MCF 10A (cell line): ENCODE measurements around the gene NUP88. TPM values are rescaled to one million over a fixed set of nuclear protein-coding genes. Genes with fewer than 3 reads are reported as not detected.
"Not testable (repeated sequence)": the region's sequence is repeated elsewhere in the genome, so short reads cannot be mapped to it uniquely, and the experiment has no call there.

Experiments used
- BruUV-seq: library from RNA; stranded (reverse); fragments of 400-500 nt; replicated peaks from 2 replicates; lab custom pipeline; 2021; lab: Mats Ljungman, UMichigan
- CTCF ChIA-PET: fragments of 300-600 bp; sonication (Branson Sonifier 250); formaldehyde crosslinking; extraction: SDS; loops from one replicate; lab custom pipeline; 2021; ENCODE audit warnings: antibody characterized with exemption, inconsistent platforms; lab: Yijun Ruan, JAX
- POLR2A ChIA-PET: fragments of 300-600, 350-650 bp; sonication (Branson Sonifier 250); formaldehyde crosslinking; extraction: SDS; loops from one replicate; lab custom pipeline; 2020; ENCODE audit warnings: antibody characterized with exemption, inconsistent platforms; lab: Yijun Ruan, JAX
- DNase-seq: peaks from one replicate; pipeline ENCODE4 v3.0.0-alpha.2; 2018; ENCODE audit not compliant: unreplicated experiment
- H3K27ac Mint-ChIP-seq: one replicate; pipeline ENCODE4 v1.8.0; 2022; ENCODE audit warnings: mild to moderate bottlenecking, low read depth, mixed read lengths; ENCODE audit not compliant: unreplicated experiment
- H3K27me3 Mint-ChIP-seq: one replicate; pipeline ENCODE4 v1.8.0; 2022; ENCODE audit warnings: mixed read lengths; ENCODE audit not compliant: insufficient read depth, unreplicated experiment
- H3K36me3 Mint-ChIP-seq: one replicate; pipeline ENCODE4 v1.8.0; 2022; ENCODE audit warnings: mild to moderate bottlenecking, moderate library complexity, mixed read lengths; ENCODE audit not compliant: insufficient read depth, unreplicated experiment
- H3K4me1 Mint-ChIP-seq: one replicate; pipeline ENCODE4 v1.8.0; 2022; ENCODE audit warnings: mixed read lengths; ENCODE audit not compliant: insufficient read depth, unreplicated experiment
- H3K4me3 Mint-ChIP-seq: one replicate; pipeline ENCODE4 v1.8.0; 2022; ENCODE audit warnings: mild to moderate bottlenecking, moderate library complexity, mixed read lengths; ENCODE audit not compliant: unreplicated experiment
- H3K9me3 Mint-ChIP-seq: one replicate; pipeline ENCODE4 v1.8.0; 2022; ENCODE audit warnings: mixed read lengths; ENCODE audit not compliant: unreplicated experiment
- intact Hi-C: fragments of 100-400 bp; cut with micrococcal nuclease; formaldehyde crosslinking; loops from 2 replicates; pipeline ENCODE4 v1.14.1; 2022
- total RNA-seq: library from RNA; stranded (reverse); gene quantifications from 2 replicates; pipeline ENCODE4 v1.2.3, GENCODE V29; 2022
- TF ChIP-seq, protein P1 (sequence below): fragments of 200-600 bp; IDR thresholded peaks from one replicate; pipeline ENCODE4 v1.8.0; 2022; ENCODE audit warnings: antibody characterized with exemption, mild to moderate bottlenecking; ENCODE audit not compliant: unreplicated experiment

Gene NUP88
- total RNA-seq, 1 experiment from 2014 or later = 89.2 TPM

DNA sequence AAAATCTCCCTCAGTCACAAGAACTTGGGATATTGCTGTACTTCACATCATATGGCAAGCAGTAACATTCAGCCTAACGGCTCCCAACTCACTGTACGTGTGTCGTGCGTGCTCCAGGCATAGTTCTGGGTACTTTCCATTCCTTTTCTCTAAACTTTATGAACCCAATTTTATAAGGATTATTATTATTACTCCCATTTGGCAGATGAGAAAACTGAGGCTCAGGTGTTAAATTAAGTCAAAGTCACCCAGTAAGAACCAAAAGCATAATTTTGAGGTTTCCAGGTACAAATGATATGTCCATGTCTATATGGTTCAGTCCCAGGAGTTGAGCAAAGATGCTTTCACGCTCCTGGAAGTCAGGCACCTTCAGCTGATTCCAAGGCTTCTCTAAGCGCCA is 24.3 kb upstream of the NUP88 start:
- Mint-ChIP-seq H3K4me1 (peaks cover 5% of the 10 kb centered on the region), H3K9me3 (no peaks in the 10 kb centered on the region), H3K27ac (no peak overlapping the region), H3K27me3 (no peaks in the 10 kb centered on the region), H3K36me3 (peaks cover 72% of the 10 kb centered on the region), H3K4me3 (no peak overlapping the region)
- no peak for DNase-seq
- intact Hi-C loops = no loop called here
- no TSS peak for BruUV-seq
- TF ChIP-seq, protein P1, sequence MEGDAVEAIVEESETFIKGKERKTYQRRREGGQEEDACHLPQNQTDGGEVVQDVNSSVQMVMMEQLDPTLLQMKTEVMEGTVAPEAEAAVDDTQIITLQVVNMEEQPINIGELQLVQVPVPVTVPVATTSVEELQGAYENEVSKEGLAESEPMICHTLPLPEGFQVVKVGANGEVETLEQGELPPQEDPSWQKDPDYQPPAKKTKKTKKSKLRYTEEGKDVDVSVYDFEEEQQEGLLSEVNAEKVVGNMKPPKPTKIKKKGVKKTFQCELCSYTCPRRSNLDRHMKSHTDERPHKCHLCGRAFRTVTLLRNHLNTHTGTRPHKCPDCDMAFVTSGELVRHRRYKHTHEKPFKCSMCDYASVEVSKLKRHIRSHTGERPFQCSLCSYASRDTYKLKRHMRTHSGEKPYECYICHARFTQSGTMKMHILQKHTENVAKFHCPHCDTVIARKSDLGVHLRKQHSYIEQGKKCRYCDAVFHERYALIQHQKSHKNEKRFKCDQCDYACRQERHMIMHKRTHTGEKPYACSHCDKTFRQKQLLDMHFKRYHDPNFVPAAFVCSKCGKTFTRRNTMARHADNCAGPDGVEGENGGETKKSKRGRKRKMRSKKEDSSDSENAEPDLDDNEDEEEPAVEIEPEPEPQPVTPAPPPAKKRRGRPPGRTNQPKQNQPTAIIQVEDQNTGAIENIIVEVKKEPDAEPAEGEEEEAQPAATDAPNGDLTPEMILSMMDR = no peak
- ChIA-PET CTCF (no interaction called here), POLR2A (interaction anchor here (0.7 to 0.8 kb wide), 3 partner anchors 9 to 25 kb away, joined by 3 to 5 read pairs (median 4); no protein-coding TSS in a partner anchor)

DNA sequence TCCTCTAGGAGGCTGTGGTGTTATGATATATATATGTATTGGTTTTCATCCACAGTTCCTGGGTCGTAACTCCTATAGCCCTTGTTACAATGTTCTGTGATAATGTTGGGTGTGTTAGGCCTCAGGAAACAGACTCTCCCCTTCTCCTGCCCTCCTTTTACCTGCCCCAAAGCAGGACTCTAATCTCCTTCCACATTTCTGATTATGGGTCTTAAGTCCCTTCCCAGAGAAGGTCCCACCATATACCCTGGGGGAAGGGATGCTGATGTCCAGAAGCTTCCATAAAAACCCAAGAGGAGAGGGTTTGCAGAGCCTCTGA is 19.9 kb upstream of the NUP88 start:
- Mint-ChIP-seq H3K4me3 (peak overlapping the region; percentile 71), H3K4me1 (peaks cover 16% of the 10 kb centered on the region), H3K9me3 (no peaks in the 10 kb centered on the region), H3K36me3 (peaks cover 72% of the 10 kb centered on the region), H3K27ac (no peak overlapping the region), H3K27me3 (no peaks in the 10 kb centered on the region)
- intact Hi-C loops = loop anchor here (1.0 kb wide), 1 partner anchor 17 kb away; no protein-coding TSS in a partner anchor
- no TSS peak for BruUV-seq
- POLR2A ChIA-PET = interaction anchor here (0.6 to 9.6 kb wide), 23 partner anchors 8 to 1204 kb away, joined by 3 to 100 read pairs (median 4); partner anchors contain the start of genes DERL2, DHX33, MIS12 and NUP88
- CTCF ChIA-PET = interaction anchor here (0.6 to 3.6 kb wide), 31 partner anchors 9 to 1520 kb away, joined by 3 to 21 read pairs (median 5); partner anchors contain the start of genes DHX33 and NUP88
- no peak for DNase-seq
- TF ChIP-seq, protein P1 = no peak

DNA sequence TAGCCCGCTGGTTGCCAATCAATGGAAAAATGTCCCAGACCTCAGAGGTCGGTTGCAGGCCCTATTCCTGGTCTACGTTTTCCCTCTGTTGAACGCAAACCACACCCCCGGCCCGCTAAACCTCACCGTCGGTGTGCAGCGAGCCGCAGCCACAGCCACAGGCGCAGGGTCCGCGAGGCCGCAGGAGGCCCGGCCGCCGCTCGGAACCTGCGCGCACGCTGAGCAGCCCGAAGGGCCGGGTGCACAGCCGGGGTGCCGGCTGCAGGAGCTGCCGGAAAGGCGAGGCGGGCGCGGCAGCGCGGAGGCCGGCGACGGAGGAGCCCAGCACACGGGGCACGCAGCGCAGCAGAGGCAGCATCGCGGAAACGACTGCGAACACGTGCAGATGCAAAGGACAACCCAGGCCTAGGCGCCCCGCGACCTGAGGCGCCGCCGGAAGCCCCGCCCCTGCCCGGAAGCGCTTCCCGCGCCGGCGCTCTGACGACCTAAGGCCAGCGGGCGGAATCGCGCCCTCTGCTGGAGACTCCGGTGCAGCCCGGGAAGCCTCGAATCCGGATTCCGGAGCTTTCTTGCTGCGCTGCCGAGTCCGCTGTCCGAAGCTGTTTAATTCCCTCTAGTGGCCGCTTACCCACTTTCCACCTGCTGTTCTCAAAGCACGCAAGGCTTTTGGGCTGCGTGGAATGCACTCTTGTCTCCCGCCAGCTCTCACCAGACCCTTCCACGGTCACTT is 19.4 kb upstream of the NUP88 start, which contains the start of gene C1QBP:
TSS of gene C1QBP (minus strand) at position 440 of the 730 bp plus-strand sequence. CDS start at position 358, 82 bp downstream.
- ChIA-PET POLR2A (interaction anchor here (0.6 to 9.6 kb wide), 23 partner anchors 8 to 1205 kb away, joined by 3 to 100 read pairs (median 4); partner anchors contain the start of genes DERL2, DHX33, MIS12 and NUP88), CTCF (interaction anchor here (0.6 to 3.6 kb wide), 31 partner anchors 8 to 1521 kb away, joined by 3 to 21 read pairs (median 5); partner anchors contain the start of genes DHX33 and NUP88)
- Mint-ChIP-seq H3K27ac (peak within 1 kb of the TSS; percentile 46), H3K9me3 (no peaks in the 10 kb centered on the region), H3K36me3 (peaks cover 72% of the 10 kb centered on the region), H3K4me1 (peaks cover 16% of the 10 kb centered on the region), H3K4me3 (peak within 1 kb of the TSS; percentile 71), H3K27me3 (no peaks in the 10 kb centered on the region)
- TF ChIP-seq, protein P1 = peak; percentile 99
- DNase-seq = peak; percentile 91
- intact Hi-C loops = loop anchor here (1.0 kb wide), 1 partner anchor 17 kb away; no protein-coding TSS in a partner anchor
- BruUV-seq = no TSS peak

DNA sequence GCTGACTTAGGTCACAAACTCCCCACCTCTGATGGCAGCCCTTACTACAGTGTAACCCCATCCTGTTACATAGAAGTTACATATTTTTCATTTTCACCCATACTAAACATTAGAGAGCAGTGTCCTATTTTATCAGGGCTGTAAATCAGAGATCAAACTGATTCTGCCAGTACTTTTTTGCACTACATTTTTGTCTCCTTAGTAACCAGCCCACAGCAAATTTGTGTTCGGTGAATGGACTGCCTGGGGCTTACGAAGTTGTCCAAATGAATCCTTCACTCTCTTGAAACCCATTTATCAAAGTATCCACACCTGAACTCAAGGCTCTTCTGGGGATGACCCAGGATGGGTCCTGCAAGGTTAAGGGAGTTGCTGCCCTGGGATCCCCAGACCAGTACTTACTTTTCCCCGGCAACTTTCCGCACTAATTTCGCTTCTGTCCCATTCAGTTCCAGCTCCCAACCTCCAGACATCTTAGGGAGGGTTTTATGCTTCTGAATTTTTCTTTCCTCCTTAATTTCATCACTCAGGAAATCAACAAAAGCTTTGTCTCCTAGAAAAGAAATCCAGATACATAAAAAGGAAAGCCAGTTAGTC is 18.4 kb upstream of the NUP88 start:
- Mint-ChIP-seq H3K36me3 (peaks cover 72% of the 10 kb centered on the region), H3K4me1 (peaks cover 16% of the 10 kb centered on the region), H3K27me3 (no peaks in the 10 kb centered on the region), H3K4me3 (peak overlapping the region; percentile 71), H3K27ac (peak overlapping the region; percentile 46), H3K9me3 (no peaks in the 10 kb centered on the region)
- intact Hi-C loops = no loop called here
- TSS peak; percentile 53 for BruUV-seq
- peak; percentile 27 for DNase-seq
- ChIA-PET CTCF (interaction anchor here (1.2 to 3.3 kb wide), 5 partner anchors 8 to 21 kb away, joined by 3 to 14 read pairs (median 9); partner anchors contain the start of genes NUP88 and RPAIN), POLR2A (interaction anchor here (0.6 to 9.6 kb wide), 12 partner anchors 10 to 156 kb away, joined by 3 to 100 read pairs (median 8); partner anchors contain the start of genes DERL2, MIS12, NUP88 and RABEP1)
- TF ChIP-seq, protein P1 = no peak

DNA sequence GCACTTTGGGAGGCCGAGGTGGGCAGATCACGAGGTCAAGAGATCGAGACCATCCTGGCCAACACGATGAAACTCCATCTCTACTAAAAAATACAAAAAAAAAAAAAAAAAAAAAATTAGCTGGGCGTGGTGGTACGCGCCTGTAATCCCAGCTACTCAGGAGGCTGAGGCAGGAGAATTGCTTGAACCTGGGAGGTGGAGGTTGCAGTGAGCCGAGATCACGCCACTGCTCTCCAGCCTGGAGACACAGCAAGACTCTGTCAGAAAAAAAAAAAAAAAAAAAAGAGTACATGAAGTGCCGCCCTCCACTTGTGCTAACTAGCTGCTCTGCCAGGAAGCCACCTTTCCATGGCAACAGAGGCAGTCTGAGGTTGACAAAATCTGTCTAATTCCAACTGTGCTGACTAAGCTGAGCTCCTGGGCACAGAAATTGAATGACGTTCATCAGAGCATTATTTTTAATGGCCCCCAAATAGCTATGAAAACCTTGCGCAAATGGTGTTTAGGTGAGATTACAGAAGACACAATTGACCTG is 16.4 kb upstream of the NUP88 start:
- DNase-seq = peak; percentile 26
- intact Hi-C loops, BruUV-seq, H3K27me3 Mint-ChIP-seq, H3K4me3 Mint-ChIP-seq, H3K9me3 Mint-ChIP-seq: not testable (repeated sequence)
- ChIA-PET POLR2A (interaction anchor here (0.6 to 9.6 kb wide), 4 partner anchors 13 to 1009 kb away, joined by 3 to 100 read pairs (median 41); partner anchors contain the start of genes NUP88 and RPAIN), CTCF (interaction anchor here (0.7 to 1.6 kb wide), 3 partner anchors 13 to 101 kb away, joined by 4 read pairs; no protein-coding TSS in a partner anchor)
- Mint-ChIP-seq H3K36me3 (peaks cover 78% of the 10 kb centered on the region), H3K4me1 (peaks cover 28% of the 10 kb centered on the region), H3K27ac (peak overlapping the region; percentile 66)
